ENCODE measurements around the gene MXD1. TPM values are rescaled to one million over a fixed set of nuclear protein-coding genes. Genes with fewer than 3 reads are reported as not detected.
"Not testable (repeated sequence)": the region's sequence is repeated elsewhere in the genome, so short reads cannot be mapped to it uniquely, and the experiment has no call there.

MXD1 gene
- 1 to 10 TPM; 7.6 to 9.6 TPM for total RNA-seq

- peaks cover 36% of the 10 kb centered on the region for H3K4me1 Mint-ChIP-seq (ENCODE audit: low read depth)
- H3K36me3 Mint-ChIP-seq (ENCODE audit: low read depth), result peaks cover 1% of the 10 kb centered on the region
- H3K27ac Mint-ChIP-seq, result peak within 1 kb of the TSS; percentile 87
- intact Hi-C loops (cut with micrococcal nuclease), result loop anchor here (1.0 kb wide), 12 partner anchors 9 to 386 kb away; partner anchors contain the start of genes AAK1, GMCL1, SNRNP27 and SNRPG
- no peaks in the 10 kb centered on the region for H3K27me3 Mint-ChIP-seq (ENCODE audit: low read depth)
- H3K4me3 Mint-ChIP-seq, result peak within 1 kb of the TSS; percentile 83
- no peaks in the 10 kb centered on the region for H3K9me3 Mint-ChIP-seq
- CTCF ChIA-PET, result interaction anchor here (0.7 to 6.7 kb wide), 9 partner anchors 19 to 226 kb away, joined by 3 to 80 read pairs (median 9); no protein-coding TSS in a partner anchor
- DNase-seq, result peak; percentile 34
Measured at GRCh38 chr2:69914950-69915945, at the start of gene MXD1. TSS of gene MXD1 (plus strand) at chr2:69915109. CDS start at chr2:69915331, 222 bp downstream.

- CTCF ChIA-PET, result interaction anchor here (0.6 to 0.9 kb wide), 3 partner anchors 118 to 586 kb away, joined by 3 to 4 read pairs (median 3); no protein-coding TSS in a partner anchor
- no peak for DNase-seq
- no peaks in the 10 kb centered on the region for H3K36me3 Mint-ChIP-seq (ENCODE audit: low read depth)
- intact Hi-C loops (cut with micrococcal nuclease), result no loop called here
- H3K4me3 Mint-ChIP-seq, result no peak overlapping the region
- peaks cover 7% of the 10 kb centered on the region for H3K4me1 Mint-ChIP-seq (ENCODE audit: low read depth)
- H3K9me3 Mint-ChIP-seq, result peaks cover 4% of the 10 kb centered on the region
- H3K27me3 Mint-ChIP-seq (ENCODE audit: low read depth), result no peaks in the 10 kb centered on the region
- H3K27ac Mint-ChIP-seq, result no peak overlapping the region
Measured at GRCh38 chr2:69888451-69888850, 26.5 kb upstream of the MXD1 start.

- Mint-ChIP-seq H3K27me3 (ENCODE audit: low read depth) (no peaks in the 10 kb centered on the region), H3K27ac (no peak overlapping the region), H3K36me3 (ENCODE audit: low read depth) (peaks cover 2% of the 10 kb centered on the region), H3K9me3 (peaks cover 4% of the 10 kb centered on the region), H3K4me3 (no peak overlapping the region), H3K4me1 (ENCODE audit: low read depth) (peaks cover 11% of the 10 kb centered on the region)
- DNase-seq, result no peak
- intact Hi-C loops (cut with micrococcal nuclease), result no loop called here
- CTCF ChIA-PET, result interaction anchor here (0.6 kb wide), 1 partner anchor 585 kb away, joined by 4 read pairs; no protein-coding TSS in a partner anchor
Measured at GRCh38 chr2:69889302-69889701, 25.6 kb upstream of the MXD1 start.

DNA sequence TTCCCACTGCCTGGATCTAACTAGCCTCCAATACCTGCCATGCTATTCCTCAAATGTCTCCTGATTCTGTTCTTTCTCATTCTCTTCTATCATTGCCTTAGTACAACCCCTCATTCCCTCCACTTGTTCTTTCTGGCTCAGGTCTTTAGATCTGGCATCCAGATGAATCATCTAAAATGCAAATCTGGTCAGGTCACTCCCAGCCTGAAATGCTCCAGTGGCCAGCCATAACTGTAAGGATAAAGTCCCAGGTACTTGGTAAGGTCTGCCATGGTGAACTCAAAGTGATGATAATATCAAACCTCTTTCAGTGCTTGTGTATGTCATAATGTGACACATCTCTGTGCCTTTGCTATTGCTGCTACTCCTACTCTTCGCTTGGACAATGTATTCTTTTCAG is 24.0 kb upstream of the MXD1 start:
- Mint-ChIP-seq H3K9me3 (peaks cover 4% of the 10 kb centered on the region), H3K27ac (no peak overlapping the region), H3K4me1 (ENCODE audit: low read depth) (peaks cover 22% of the 10 kb centered on the region), H3K36me3 (ENCODE audit: low read depth) (peaks cover 6% of the 10 kb centered on the region), H3K27me3 (ENCODE audit: low read depth) (no peaks in the 10 kb centered on the region), H3K4me3 (no peak overlapping the region)
- no peak for DNase-seq
- intact Hi-C loops (cut with micrococcal nuclease), result loop anchor here (5.0 kb wide), 3 partner anchors 149 to 356 kb away; partner anchors contain the start of genes AAK1, ANXA4 and TIA1
- CTCF ChIA-PET, result interaction anchor here (1.0 kb wide), 1 partner anchor 234 kb away, joined by 5 read pairs; no protein-coding TSS in a partner anchor

- peak overlapping the region; percentile 98 for H3K4me3 Mint-ChIP-seq
- peak; percentile 11 for DNase-seq
- peak overlapping the region; percentile 97 for H3K27ac Mint-ChIP-seq
- intact Hi-C loops (cut with micrococcal nuclease), result loop anchor here (1.0 to 5.0 kb wide), 6 partner anchors 21 to 354 kb away; partner anchors contain the start of genes AAK1, ANXA4, C2orf42 and GMCL1
- not testable (repeated sequence) for H3K9me3 Mint-ChIP-seq; H3K27me3 Mint-ChIP-seq (ENCODE audit: low read depth)
- peaks cover 12% of the 10 kb centered on the region for H3K36me3 Mint-ChIP-seq (ENCODE audit: low read depth)
- peaks cover 37% of the 10 kb centered on the region for H3K4me1 Mint-ChIP-seq (ENCODE audit: low read depth)
- CTCF ChIA-PET, result interaction anchor here (1.0 to 3.0 kb wide), 4 partner anchors 10 to 168 kb away, joined by 3 to 14 read pairs (median 4); no protein-coding TSS in a partner anchor
Measured at GRCh38 chr2:69892838-69893424, 22.0 kb upstream of the MXD1 start.

DNA sequence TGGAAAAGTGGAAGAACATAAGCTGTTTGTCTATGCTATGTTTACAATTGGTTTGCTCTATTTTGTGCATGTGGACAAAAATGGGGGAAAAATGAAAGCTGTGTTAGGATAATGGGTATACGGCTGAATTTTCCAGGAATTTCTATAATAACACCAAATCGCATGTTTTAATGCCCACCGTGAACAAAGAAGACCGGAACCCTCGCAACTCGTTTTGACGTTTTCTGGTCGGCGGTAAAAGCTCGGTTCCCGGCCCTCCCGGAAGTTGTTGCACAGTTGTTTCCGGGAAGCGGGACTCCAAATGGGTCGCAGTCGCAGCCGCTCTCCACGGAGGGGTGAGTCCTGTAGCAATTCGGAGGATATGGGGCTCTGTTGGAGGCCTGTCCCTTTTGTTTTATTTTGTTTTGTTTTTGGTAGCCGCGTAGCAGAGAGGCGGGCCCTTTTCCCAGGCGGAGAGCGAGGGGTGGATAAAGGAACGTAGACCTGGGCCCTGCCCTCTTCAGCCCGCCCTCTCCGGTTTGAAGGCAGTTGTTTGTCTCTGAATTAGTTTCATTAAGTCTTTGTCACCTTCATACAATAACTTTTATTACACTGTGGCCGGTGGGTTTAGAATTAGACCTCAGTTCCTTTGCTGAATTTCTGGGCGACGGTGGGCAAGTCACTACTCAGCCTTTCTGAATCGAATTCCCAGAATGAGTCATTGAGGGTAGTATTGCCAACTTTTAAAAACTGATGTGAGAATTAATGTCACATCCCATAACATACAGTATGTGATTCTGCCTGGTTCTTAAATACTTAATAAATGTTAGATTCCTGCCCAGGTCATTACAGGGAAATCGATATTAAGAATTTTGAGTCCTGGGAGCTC is 21.0 kb upstream of the MXD1 start, which contains the start of gene SNRNP27:
Gene SNRNP27, plus strand, starts transcription at position 273 of the 868 bp plus-strand sequence. Its CDS starts 29 bp downstream, at position 302.
- H3K4me1 Mint-ChIP-seq (ENCODE audit: low read depth), result peaks cover 41% of the 10 kb centered on the region
- DNase-seq, result peak; percentile 91
- CTCF ChIA-PET, result interaction anchor here (0.6 to 3.0 kb wide), 8 partner anchors 11 to 411 kb away, joined by 3 to 14 read pairs (median 4); no protein-coding TSS in a partner anchor
- peak within 1 kb of the TSS; percentile 97 for H3K27ac Mint-ChIP-seq
- peak within 1 kb of the TSS; percentile 98 for H3K4me3 Mint-ChIP-seq
- intact Hi-C loops (cut with micrococcal nuclease), result loop anchor here (1.0 to 5.0 kb wide), 6 partner anchors 20 to 353 kb away; partner anchors contain the start of genes AAK1, ANXA4, C2orf42 and GMCL1
- no peaks in the 10 kb centered on the region for H3K27me3 Mint-ChIP-seq (ENCODE audit: low read depth)
- H3K36me3 Mint-ChIP-seq (ENCODE audit: low read depth), result peaks cover 16% of the 10 kb centered on the region
- H3K9me3 Mint-ChIP-seq, result peaks cover 4% of the 10 kb centered on the region

GRCh38 chr2:69894737-69895136 is 20.2 kb upstream of the MXD1 start:
- H3K4me1 Mint-ChIP-seq (ENCODE audit: low read depth), result peaks cover 45% of the 10 kb centered on the region
- H3K36me3 Mint-ChIP-seq (ENCODE audit: low read depth), result peaks cover 19% of the 10 kb centered on the region
- not testable (repeated sequence) for H3K9me3 Mint-ChIP-seq; H3K27me3 Mint-ChIP-seq (ENCODE audit: low read depth); DNase-seq
- peak overlapping the region; percentile 97 for H3K27ac Mint-ChIP-seq
- CTCF ChIA-PET, result interaction anchor here (0.6 to 3.0 kb wide), 3 partner anchors 18 to 170 kb away, joined by 3 to 14 read pairs (median 4); no protein-coding TSS in a partner anchor
- H3K4me3 Mint-ChIP-seq, result peak overlapping the region; percentile 98
- intact Hi-C loops (cut with micrococcal nuclease), result loop anchor here (5.0 kb wide), 3 partner anchors 152 to 353 kb away; partner anchors contain the start of genes AAK1, ANXA4 and TIA1

- CTCF ChIA-PET, result interaction anchor here (0.7 to 1.5 kb wide), 7 partner anchors 10 to 401 kb away, joined by 3 to 8 read pairs (median 3); no protein-coding TSS in a partner anchor
- H3K9me3 Mint-ChIP-seq, result no peaks in the 10 kb centered on the region
- H3K27me3 Mint-ChIP-seq (ENCODE audit: low read depth), result no peaks in the 10 kb centered on the region
- H3K27ac Mint-ChIP-seq, result peak overlapping the region; percentile 82
- DNase-seq, result peak; percentile 24
- H3K36me3 Mint-ChIP-seq (ENCODE audit: low read depth), result peaks cover 33% of the 10 kb centered on the region
- H3K4me1 Mint-ChIP-seq (ENCODE audit: low read depth), result peaks cover 47% of the 10 kb centered on the region
- H3K4me3 Mint-ChIP-seq, result peak overlapping the region; percentile 81
- intact Hi-C loops (cut with micrococcal nuclease), result no loop called here
Measured at GRCh38 chr2:69902213-69902922, 12.5 kb upstream of the MXD1 start.

GRCh38 chr2:69907216-69907615 is 7.7 kb upstream of the MXD1 start:
- no peak overlapping the region for H3K27ac Mint-ChIP-seq
- H3K36me3 Mint-ChIP-seq (ENCODE audit: low read depth), result peaks cover 10% of the 10 kb centered on the region
- H3K4me3 Mint-ChIP-seq, result no peak overlapping the region
- DNase-seq, result no peak
- H3K4me1 Mint-ChIP-seq (ENCODE audit: low read depth), result peaks cover 18% of the 10 kb centered on the region
- H3K27me3 Mint-ChIP-seq (ENCODE audit: low read depth), result no peaks in the 10 kb centered on the region
- CTCF ChIA-PET, result interaction anchor here (0.6 kb wide), 1 partner anchor 284 kb away, joined by 3 read pairs; the partner anchor contains the start of gene C2orf42
- H3K9me3 Mint-ChIP-seq, result no peaks in the 10 kb centered on the region
- intact Hi-C loops (cut with micrococcal nuclease), result no loop called here

DNA sequence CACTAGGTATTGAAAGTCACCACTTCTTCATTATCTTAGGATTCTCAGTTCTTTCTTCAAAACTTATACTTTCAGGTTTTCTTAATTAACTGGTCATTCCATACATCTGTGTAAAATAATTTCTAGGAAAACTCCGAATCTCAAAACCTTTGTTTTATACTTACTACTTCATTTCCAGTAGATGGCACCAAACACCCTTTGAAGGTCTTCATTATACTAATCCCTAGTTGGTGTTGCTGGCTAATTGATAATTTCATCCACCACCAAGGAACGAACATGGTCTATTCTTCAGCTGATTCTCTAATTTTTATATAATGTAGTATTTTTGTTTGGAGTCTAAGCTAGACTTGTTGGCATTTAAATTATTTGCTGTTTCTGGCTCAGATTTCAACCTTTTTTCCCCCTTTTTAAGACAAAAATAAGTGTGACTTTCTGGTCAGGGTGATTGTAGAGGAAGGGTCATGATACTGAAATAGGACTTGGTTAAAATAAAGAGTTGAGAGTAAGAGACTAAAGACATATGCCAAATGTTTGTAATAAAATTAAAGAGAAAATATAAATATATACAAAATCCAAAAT is 2.8 kb upstream of the MXD1 start:
- peaks cover 24% of the 10 kb centered on the region for H3K4me1 Mint-ChIP-seq (ENCODE audit: low read depth)
- peaks cover under 1% of the 10 kb centered on the region for H3K36me3 Mint-ChIP-seq (ENCODE audit: low read depth)

More for the DNA sequence above, 2.8 kb upstream of the MXD1 start:
- H3K27me3 Mint-ChIP-seq (ENCODE audit: low read depth), result no peaks in the 10 kb centered on the region
- no peaks in the 10 kb centered on the region for H3K9me3 Mint-ChIP-seq
- H3K4me3 Mint-ChIP-seq, result no peak overlapping the region
- H3K27ac Mint-ChIP-seq, result peak overlapping the region; percentile 41
- DNase-seq, result no peak
- intact Hi-C loops (cut with micrococcal nuclease), result loop anchor here (2.0 kb wide), 1 partner anchor 187 kb away; no protein-coding TSS in a partner anchor
- CTCF ChIA-PET, result interaction anchor here (0.5 to 6.7 kb wide), 25 partner anchors 8 to 390 kb away, joined by 3 to 80 read pairs (median 4); partner anchors contain the start of genes FAM136A and SNRNP27

All from activated naive CD4-positive, alpha-beta T cell treated with anti-CD3 and anti-CD28 coated beads for 36 hours (primary cell).